ENCODE data around the gene CCR4.
"Not testable (repeated sequence)": the region's sequence is repeated elsewhere in the genome, so short reads cannot be mapped to it uniquely, and the experiment has no call there.

CCR4 gene

DNA sequence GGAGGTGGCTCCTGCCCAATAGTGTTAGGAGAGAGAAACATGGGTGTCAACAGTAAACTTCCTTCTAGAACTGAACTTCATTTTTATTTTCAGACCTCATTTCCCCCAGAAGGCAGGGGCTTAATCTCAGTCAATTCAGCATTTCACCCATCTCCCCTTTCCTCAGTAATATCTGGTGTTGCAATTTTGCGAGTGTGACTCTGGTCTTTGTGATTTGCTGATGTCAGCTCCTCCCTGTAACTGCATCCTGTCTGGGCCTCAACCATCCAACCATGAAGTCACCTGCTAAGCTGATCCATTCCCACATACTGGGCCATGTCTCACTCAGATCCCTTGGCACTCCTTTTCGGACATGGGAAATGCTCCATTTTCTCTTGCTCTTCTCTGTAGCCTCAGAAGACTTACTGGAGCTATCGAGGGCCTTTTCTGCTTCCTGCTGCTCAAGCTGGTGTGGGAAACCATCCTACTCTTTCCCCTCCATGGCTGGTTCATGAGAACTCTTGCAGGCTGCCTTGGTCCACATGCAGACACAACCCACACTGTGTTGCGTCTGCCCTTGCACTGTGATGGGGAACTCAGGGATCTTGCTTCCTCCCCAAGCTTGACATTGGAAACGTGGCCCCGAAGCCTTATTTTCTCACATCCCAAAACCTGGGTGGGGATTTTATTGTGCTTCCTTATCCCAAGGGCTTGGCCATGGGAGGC, 24.6 kb downstream of the CCR4 start:
- in situ Hi-C loops (cut with MboI; ENCODE audit: low sequenced_read_pairs), result no loop called here

DNA sequence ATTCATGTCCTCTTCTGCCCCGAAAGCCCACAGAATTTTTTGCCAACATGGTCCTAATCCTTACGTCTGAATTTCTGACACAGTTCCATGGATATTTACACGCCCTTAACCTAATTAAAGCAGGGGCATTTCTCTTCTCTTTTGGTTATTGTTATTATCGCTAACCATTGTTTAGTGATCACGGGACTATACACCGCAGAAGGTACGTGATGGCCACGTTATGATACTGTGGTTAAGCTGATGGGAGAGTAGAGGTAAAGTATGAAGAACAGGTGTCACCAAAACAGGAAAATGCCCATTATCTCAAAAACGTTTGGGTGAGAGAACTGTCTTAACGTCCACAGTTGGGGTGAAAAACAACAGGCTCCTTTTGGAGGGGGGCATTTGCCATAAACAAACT, 26.4 kb downstream of the CCR4 start:
- in situ Hi-C loops (cut with MboI; ENCODE audit: low sequenced_read_pairs), result no loop called here

DNA sequence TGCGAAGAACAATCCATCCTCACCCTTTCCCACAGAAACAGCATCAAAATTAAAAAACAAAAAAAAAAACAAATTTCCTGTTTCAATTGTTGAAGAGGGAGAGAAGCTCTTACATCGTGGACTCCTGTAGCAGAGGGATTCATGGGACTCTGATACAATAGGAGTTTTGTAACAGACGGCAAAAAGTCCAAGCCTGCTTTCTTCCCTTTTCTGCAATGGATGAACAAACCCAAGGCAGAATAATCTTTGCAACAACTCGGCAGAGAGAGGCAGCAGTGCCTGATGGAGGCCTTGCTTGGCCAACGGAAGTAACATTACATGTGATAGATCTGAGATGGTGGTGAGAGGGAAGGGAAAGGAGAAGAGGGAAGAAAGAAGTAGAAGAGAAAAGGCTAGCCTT, 26.9 kb downstream of the CCR4 start:
- in situ Hi-C loops (cut with MboI; ENCODE audit: low sequenced_read_pairs), result no loop called here

DNA sequence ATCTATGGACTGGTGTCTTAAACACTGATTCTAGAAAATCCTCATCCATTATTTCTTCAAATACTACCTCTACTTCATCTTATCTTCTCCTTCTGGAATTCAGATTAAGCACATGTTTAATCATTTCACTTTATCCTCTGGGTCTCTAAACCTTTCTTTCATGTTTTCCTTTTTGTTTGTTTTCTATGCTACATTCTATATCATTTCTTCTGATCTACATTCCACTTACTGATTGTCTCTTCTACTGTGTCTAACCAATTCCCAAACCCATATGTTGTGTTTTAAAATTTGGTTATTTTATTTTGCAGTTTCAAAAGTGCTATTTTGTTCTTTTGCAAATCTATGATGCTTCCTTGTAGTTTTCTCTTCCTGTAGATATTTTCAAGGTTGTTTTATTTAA, 31.7 kb downstream of the CCR4 start:
- in situ Hi-C loops (cut with MboI; ENCODE audit: low sequenced_read_pairs), result no loop called here

DNA sequence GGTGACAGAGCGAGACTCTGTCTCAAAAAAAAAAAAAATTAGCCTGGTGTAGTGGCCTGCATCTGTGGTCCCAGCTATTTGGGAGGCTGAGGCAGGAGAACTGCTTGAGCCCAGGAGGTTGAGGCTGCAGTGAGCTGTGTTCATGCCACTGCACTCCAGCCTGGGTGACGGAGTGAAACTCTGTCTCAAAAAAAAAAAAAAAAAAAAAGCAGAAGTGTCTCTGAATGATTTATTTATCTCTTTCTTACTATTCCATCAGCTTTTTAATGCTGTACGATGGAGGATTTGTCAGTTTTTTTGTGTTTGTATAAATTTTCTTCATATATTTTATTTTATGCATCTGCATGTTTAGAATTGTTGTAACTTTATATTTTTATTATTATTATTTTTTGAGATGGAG, 33.5 kb downstream of the CCR4 start:
- in situ Hi-C loops (cut with MboI; ENCODE audit: low sequenced_read_pairs), result not testable (repeated sequence)

DNA sequence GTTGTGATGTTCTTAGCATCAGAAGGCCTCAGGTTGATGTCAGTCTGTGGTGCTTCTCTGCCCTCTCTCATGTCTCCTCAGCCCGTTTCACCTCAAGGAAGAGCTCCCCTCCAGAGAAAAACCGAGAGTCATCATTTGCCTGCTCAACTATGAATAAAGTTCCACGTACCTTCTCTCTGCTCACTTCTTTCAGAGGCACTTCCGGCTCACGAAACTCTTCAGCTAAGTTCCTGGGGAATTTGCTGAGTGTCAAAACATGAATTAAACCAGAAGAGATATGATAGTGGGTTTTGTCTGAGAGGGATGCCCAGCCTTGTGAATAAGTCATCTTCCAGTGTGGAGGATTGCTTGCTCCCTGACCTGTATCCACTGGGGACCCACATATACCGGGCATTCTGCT, 37.7 kb downstream of the CCR4 start:
- in situ Hi-C loops (cut with MboI; ENCODE audit: low sequenced_read_pairs), result no loop called here

DNA sequence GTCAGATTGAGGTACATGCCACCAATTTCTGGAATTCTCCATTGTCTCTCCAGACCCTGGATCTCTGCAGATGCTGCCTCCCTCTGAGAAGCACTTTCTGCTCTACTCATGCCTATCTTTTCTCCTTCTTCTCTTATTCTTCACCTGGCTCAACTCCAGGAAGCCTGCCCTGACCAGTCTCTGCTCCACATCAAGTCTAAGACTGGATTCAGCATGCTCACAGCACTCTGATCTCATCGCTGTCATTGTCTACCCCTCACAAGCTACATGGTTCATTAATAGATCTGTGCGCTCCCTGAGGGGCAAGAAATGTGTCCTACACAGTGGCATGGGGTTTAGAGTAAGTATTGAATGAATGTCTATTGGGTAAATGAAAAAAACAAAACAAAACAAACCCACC, 38.7 kb downstream of the CCR4 start:
- in situ Hi-C loops (cut with MboI; ENCODE audit: low sequenced_read_pairs), result no loop called here

DNA sequence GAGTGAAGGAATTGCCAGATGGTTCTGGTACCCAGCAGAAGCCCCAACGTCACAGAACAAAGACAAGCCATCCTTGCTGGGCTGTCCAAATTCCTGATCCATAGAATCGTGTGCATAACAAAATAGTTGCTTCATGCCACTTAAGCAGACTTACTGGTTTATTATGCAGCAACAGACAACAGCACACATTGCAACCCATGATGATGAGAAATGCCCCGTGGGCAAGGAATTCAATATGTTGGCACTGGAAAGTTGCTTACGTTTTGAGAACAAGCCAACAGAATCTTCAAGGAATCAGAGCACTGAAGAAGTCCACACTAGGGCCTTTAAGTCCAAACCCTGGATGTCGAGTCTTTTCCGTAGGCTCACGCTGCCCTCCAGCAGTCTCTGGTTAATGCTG, 40.3 kb downstream of the CCR4 start:
- in situ Hi-C loops (cut with MboI; ENCODE audit: low sequenced_read_pairs), result no loop called here

DNA sequence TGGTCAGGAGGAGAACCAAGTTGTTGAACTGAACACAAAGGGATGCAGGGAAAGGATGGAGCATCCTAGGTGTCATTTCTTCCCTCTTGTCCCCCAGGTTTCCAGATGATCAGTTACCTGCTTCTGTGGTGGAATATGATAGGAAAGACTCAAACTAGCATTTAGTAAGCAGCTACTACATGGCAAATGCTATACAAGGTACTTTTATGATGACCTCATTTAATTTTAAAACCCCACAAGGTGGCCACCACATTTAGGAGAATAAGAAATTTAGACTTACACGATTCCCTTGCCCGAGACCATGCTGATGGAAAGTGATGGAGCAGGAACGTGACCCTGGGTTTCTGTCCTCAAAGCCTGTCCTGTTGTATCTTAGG, 40.9 kb downstream of the CCR4 start:
- in situ Hi-C loops (cut with MboI; ENCODE audit: low sequenced_read_pairs), result no loop called here

DNA sequence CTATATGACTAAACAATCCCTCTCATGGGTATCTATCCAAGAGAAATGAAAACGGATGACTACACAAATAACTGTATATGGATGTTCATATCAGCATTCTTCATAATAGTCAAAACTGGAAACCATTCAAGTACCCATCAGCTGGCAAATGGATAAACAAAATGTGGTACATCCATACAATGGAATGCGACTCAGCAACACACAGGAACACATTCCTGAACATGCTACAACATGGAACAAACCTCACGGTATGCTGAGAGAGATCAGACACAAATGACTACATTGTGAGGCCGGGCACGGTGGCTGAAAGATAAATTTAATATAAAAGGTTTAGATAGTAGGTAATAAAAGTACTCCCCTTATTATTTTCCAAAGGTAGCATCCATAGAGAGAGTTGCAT, 42.6 kb downstream of the CCR4 start:
- in situ Hi-C loops (cut with MboI; ENCODE audit: low sequenced_read_pairs), result no loop called here

DNA sequence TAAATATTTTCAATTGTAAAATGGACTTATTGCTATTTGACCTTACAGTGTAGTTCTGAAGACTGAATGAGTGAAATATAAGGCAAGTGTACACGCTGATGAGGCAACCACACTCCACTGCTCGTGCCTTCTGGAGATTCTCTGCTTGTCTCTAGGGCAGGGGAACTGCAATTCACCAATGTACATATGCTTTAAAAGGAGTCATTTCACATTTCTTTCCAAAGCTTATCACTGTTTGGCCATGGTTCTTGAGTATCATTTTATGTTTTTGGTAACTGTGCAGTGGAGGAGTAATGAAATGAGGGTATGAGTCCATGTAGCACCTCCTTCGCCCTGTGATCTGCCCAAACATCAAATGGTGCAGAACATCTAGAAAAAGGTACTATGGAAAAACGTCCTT, 43.7 kb downstream of the CCR4 start:
- in situ Hi-C loops (cut with MboI; ENCODE audit: low sequenced_read_pairs), result no loop called here

DNA sequence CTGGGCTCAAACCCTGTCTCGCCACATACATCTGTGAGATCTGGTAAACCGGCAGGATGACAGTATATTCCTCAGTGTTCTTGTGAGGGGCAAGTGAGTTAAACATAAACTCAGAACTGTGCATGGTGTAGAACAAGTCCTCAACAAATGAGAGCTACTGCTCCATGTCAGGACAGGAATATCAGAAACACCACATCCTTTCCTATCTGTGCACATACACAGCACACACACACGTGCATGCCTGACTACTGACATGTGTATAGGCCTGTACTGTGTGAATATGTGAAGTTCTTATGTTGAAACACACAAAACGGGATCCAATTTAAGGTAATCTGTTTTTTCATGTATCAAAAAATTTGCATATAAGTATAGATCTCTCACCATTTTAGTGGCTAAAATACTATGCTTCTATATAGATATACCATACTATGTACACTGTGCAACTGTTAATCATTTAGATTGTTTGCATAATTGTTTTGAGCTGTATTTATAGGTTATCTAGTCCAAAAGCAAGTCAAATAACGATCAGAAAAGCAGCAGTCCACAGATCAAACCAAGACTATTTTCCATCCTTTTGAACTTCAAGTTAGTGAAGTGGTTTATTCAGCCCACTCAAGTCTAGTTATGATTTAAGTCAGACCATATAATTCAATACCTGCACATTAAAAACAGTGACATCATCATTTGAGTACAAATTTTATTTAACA, 44.8 kb downstream of the CCR4 start:
- in situ Hi-C loops (cut with MboI; ENCODE audit: low sequenced_read_pairs), result no loop called here

DNA sequence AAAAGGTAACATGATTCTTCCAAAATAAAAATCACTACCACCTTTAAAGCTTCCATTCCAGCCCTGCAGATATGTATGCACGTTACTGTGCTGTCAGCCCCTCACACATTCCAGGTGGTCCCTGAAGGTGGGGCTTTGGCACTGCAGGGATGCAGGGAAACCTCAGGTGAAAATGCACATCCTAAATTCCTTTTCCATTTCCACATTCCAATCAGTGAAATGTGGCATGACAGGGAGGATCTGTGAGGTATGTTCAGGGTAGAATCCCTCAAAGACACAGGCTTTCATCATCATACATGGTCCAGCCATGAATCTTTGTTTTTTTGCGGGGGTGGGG, 45.3 kb downstream of the CCR4 start:
- in situ Hi-C loops (cut with MboI; ENCODE audit: low sequenced_read_pairs), result no loop called here

DNA sequence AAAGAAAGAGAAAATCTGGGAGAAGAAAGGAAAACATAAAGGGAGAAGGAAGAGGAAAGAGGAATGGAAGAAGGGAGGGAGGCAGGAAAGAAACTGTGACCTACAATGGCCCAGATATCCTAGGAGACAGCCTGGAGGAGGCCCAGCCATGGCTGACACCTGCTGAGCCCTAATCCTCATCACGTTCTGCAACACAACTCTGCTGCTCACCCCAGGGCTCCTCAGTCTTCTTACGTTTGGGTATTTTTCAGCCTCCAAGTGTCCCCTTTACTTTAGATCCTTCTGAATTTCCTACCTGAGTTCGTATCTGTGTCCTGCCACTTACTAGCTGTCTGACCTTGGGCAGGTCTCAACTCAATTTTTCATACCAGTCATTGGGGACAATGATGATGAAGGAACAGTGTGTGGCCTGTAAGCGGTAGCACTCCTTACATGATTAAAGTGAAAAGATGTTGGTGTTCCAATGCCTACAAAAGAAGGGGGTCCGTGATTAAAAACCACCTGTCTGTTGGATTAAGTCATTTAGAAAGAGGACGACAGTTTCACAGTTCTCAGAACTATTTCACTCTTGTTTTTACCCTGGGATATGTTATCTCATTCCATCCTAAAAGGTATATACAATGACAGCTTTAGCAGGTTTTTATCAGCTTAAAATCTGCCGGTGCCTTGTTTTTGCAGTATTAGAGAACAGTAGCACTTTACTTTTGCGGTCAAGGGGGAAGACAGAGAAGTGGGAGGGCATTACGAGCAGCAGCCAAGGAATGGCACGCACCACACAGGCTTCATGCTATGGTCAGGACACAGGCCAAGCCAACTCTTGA, 47.4 kb downstream of the CCR4 start:
- in situ Hi-C loops (cut with MboI; ENCODE audit: low sequenced_read_pairs), result no loop called here

DNA sequence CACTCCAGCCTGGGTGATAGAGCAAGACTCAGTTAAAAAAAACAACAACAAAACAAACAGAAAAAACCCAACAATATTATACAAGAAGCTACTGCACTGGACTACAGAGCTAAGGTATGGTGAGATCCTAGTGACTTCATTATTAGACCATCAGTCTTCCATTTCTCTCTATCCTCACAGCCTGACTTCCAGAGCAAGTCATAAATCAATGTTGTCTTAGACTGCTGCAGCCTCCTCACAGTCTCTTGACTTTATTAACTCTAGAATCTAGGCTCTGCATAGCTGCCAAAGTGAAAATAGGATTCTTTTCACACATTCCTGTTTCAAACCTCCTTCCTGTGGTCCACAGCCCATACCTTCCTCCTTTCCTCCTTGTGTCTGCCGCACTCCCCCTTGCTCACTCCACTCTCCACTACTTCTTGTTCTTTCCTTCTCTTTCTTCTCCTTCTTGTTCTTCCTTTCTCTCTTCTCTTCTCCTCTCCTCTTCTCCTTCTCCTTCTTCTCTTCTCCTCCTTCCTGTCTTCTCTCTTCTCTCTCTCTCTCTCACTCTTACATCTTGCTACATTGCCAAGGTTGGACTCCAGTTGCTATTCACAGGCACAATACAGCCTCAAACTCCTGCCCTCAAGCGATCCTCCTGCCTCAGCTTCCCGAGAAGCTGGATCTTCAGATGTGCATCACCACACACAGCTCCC, 49.4 kb downstream of the CCR4 start:
- in situ Hi-C loops (cut with MboI; ENCODE audit: low sequenced_read_pairs), result no loop called here

DNA sequence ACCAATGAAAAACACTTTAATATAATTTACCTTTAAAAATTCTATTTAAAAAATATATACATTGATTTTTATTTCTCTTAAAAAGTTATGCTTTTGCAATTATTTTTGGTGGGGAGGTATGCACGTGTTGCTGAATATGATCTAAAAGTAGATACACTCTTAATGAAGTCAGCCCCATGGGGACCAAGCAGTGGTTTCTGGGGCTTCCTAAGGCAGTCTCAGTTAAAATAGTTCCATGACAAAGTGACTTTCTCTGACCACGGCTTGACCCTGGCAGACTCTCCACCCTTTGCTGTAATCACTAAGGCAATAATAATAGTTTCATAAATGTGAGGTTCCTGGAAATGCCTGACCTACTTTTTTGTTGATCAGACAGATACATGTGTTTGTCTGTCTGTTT, 50.4 kb downstream of the CCR4 start:
- in situ Hi-C loops (cut with MboI; ENCODE audit: low sequenced_read_pairs), result no loop called here

DNA sequence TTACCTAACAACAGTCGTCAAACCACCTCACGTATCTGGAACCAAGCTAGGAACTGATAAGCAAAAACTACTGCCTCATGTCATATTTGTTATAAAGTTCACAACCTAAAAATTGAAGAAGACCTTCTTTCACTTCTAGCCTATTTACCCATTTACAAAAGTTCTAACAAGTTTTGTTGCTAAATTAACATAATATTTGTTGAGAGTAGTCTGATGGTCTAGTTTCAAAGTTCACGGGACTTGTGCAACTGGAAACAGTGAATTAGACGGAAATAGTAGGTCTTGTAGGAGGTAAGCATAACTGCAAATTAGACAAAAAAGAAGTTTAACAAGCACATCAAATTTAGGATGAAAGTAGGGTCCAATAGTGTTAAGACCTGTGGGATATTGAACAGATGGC, 51.9 kb downstream of the CCR4 start:
- in situ Hi-C loops (cut with MboI; ENCODE audit: low sequenced_read_pairs), result no loop called here

DNA sequence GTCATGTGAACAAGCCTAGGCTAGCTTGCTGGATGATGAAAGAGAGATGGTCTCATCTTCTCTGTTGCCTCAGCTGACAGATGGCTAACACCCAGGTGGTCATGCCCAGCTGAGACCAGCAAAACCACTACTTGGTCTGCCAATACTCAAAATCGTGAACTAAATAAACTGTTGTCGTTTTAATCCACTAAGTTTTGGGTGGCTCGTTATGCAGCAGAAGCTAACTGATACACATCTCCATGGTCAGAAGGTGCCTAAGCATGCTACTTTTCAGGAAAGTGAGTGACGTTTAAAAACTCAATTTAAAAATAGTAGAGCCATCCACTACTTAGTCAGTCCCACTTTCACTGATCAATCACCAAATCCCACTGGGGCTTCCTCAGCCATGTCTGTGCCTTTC, 52.8 kb downstream of the CCR4 start:
- in situ Hi-C loops (cut with MboI; ENCODE audit: low sequenced_read_pairs), result no loop called here

DNA sequence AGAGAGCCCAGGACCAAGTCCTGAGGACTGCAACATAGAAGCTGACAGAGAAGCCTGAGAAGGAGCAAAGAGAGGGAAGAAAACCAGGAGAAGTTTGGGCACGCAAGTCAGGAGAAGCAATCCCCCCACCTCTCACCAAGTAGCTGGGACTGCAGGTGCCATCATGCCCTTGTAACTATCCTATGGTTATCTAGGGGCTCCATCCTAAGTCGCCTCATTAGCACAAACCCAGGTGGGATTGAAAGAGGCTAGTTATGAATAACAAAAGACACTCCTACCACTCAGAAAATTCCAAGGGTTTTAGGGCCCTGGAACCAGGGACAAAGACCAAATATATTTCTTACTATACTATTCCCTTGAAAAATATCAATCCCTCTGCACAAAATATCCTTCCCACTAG, 53.5 kb downstream of the CCR4 start:
- in situ Hi-C loops (cut with MboI; ENCODE audit: low sequenced_read_pairs), result no loop called here

Data from HL-60/S4 treated with retinoic acid at 250 ng/mL for 4 days and 3 days (cell line).